Measurements from ENCODE around the gene PCDHGC4. TPM values are rescaled to one million over a fixed set of nuclear protein-coding genes. Genes with fewer than 3 reads are reported as not detected.

PCDHGC4 gene
- total and polyA plus RNA-seq, 2 of the 8 experiments (the other 6 are each of a cell fraction or from before 2014, with no cell fraction given) = 2.1 to 2.4 TPM

- Histone ChIP-seq H3K27me3 (replicated peaks in 1 of 4; ENCODE audit: control insufficient read depth in 3 of 4, extremely low read depth in 1 of 4, insufficient read depth in 3 of 4, low read length in 3 of 4) (peaks cover 11 to 24% (median 23%) of the 10 kb centered on the region in 4 experiments), H3K36me3 (ENCODE audit: control insufficient read depth in 2 of 4, insufficient read depth in 4 of 4, low read length in 3 of 4) (no peaks in the 10 kb centered on the region), H3K4ac (replicated peaks; ENCODE audit: insufficient read length, low read depth, low read length) (no peak within 1 kb of the TSS), H3K79me1 (ENCODE audit: low read depth, low read length) (no peaks in the 10 kb centered on the region), H3K4me3 (ENCODE audit: extremely low read depth in 1 of 4, insufficient read depth in 2 of 4, low read depth in 3 of 4, low read length in 4 of 4) (peak within 1 kb of the TSS; percentile 68 to 85 (median 74)), H2BK12ac (ENCODE audit: low read depth, low read length) (no peak within 1 kb of the TSS), H2BK5ac (ENCODE audit: low read depth, low read length) (no peak within 1 kb of the TSS), H2BK120ac (replicated peaks; ENCODE audit: low read depth, low read length) (no peak within 1 kb of the TSS), H3K9ac (replicated peaks in 1 of 4; ENCODE audit: extremely low read depth in 1 of 4, low read depth in 3 of 4, low read length in 3 of 4) (peak within 1 kb of the TSS; percentile 27 to 74 (median 53)), H3K14ac (ENCODE audit: insufficient read length) (no peak within 1 kb of the TSS), H3K23ac (ENCODE audit: insufficient read length) (no peak within 1 kb of the TSS), H3K4me2 (ENCODE audit: insufficient read depth in 1 of 2, low read depth in 2 of 2, low read length in 2 of 2) (peak within 1 kb of the TSS; percentile 98 to 100), H3K18ac (ENCODE audit: extremely low read depth, low read length) (no peak within 1 kb of the TSS; the same call in 1 of the 2 replicates), H3K4me1 (replicated peaks in 1 of 4; ENCODE audit: control insufficient read depth in 3 of 4, insufficient read depth in 4 of 4, low read length in 3 of 4) (peaks cover 0 to 5% (median 3%) of the 10 kb centered on the region in 4 experiments; a peak in 4 of 7 replicates), H3K9me3 (ENCODE audit: insufficient read depth in 2 of 2, low read depth in 1 of 2, low read length in 1 of 2) (no peaks in the 10 kb centered on the region), H2BK20ac (ENCODE audit: low read length) (no peak within 1 kb of the TSS), H2AFZ (ENCODE audit: low read length) (peak within 1 kb of the TSS; percentile 53), H3K79me2 (ENCODE audit: control insufficient read depth in 1 of 2, insufficient read depth in 2 of 2, low read length in 2 of 2) (no peaks in the 10 kb centered on the region), H4K5ac (ENCODE audit: insufficient read length, low read depth, low read length) (no peak within 1 kb of the TSS), H3K56ac (replicated peaks; ENCODE audit: insufficient read length, low read depth, low read length) (no peak within 1 kb of the TSS), H3K27ac (ENCODE audit: low read depth, low read length) (no peak within 1 kb of the TSS), H2BK15ac (ENCODE audit: low read length) (no peak within 1 kb of the TSS), H3K23me2 (ENCODE audit: low read depth, low read length) (no peaks in the 10 kb centered on the region; the same call in 1 of the 2 replicates), H4K20me1 (replicated peaks in 1 of 2; ENCODE audit: control insufficient read depth in 1 of 2, insufficient read depth in 2 of 2, low read length in 2 of 2) (peaks cover 0 to 14% of the 10 kb centered on the region in 2 experiments), H4K8ac (ENCODE audit: extremely low read depth, insufficient read depth, low read length) (peak within 1 kb of the TSS; percentile 69; the same call in 1 of the 2 replicates), H2AK5ac (ENCODE audit: low read depth, low read length) (no peak within 1 kb of the TSS), H4K91ac (replicated peaks; ENCODE audit: insufficient read length, low read length) (no peak within 1 kb of the TSS)
- POLR2A ChIA-PET (ENCODE audit: partially characterized antibody) = interaction anchor here (0.9 to 1.9 kb wide), 4 partner anchors 10 to 155 kb away, joined by 4 to 8 read pairs (median 5); partner anchors contain the start of genes PCDHGC5 and TAF7
- FAIRE-seq (no peak), DNase-seq (ENCODE audit: low read depth in 1 of 2, low spot score in 2 of 2) (peak in 1 of 2 experiments; percentile 86)
- CTCF ChIA-PET (ENCODE audit: partially characterized antibody) = interaction anchor here (1.0 to 8.6 kb wide), 18 partner anchors 13 to 241 kb away, joined by 3 to 218 read pairs (median 4); partner anchors contain the start of genes PCDHGA10, PCDHGA11, PCDHGA12 and PCDHGA8
- WGBS, 2 experiments (ENCODE audit: extremely low coverage in 1 of 2, insufficient coverage in 1 of 2, insufficient read length in 1 of 2, insufficient replicate concordance in 2 of 2, low coverage in 1 of 2, low lambda C conversion rate in 2 of 2, missing lambda C conversion rate in 1 of 2) = 4% methylated on average over 28 of the region's 28 CpGs; no CpG with 5 or more reads in 1 of the 2 experiments
- TF ChIP-seq RAD21 (IDR thresholded peaks at IDR 0.05 in 1 of 2, conservative IDR thresholded peaks at IDR 0.05 in 1 of 2; ENCODE audit: low read depth in 2 of 2, low read length in 2 of 2) = peak; percentile 58 to 70
- peak; percentile 31 to 63 (median 49); a peak in 3 of 4 replicates for TF ChIP-seq CTCF (IDR thresholded peaks at IDR 0.05; ENCODE audit: control extremely low read depth in 1 of 3, insufficient read depth in 1 of 3, low read depth in 1 of 3, low read length in 3 of 3)
- 0 out of 2 replicates have a peak, but pooled peaks have one; percentile 20 for TF ChIP-seq CREB1 (IDR thresholded peaks at IDR 0.05)
- TF ChIP-seq SP1 (IDR thresholded peaks at IDR 0.05; ENCODE audit: low read depth, low read length) = peak; percentile 31; the same call in 1 of the 2 replicates
- TF ChIP-seq SRF (IDR thresholded peaks at IDR 0.05; ENCODE audit: low read depth, low read length) = no peak
- no peak for TF ChIP-seq EGR1 (IDR thresholded peaks at IDR 0.05; ENCODE audit: borderline replicate concordance, low read depth, low read length)
- peak; percentile 18; the same call in 1 of the 2 replicates for TF ChIP-seq TAF1 (IDR thresholded peaks at IDR 0.05; ENCODE audit: low read depth, low read length)
- TF ChIP-seq GTF2F1 (IDR thresholded peaks at IDR 0.05; ENCODE audit: borderline replicate concordance, low read depth, low read length) = no peak
- TF ChIP-seq CBX5 (IDR thresholded peaks at IDR 0.05; ENCODE audit: low read depth, low read length) = no peak
- no peak for TF ChIP-seq HDAC6 (IDR thresholded peaks at IDR 0.05; ENCODE audit: low read depth, low read length)
Observed at GRCh38 chr5:141475625-141476131, 9.2 kb upstream of the PCDHGC4 start, which contains the start of gene PCDHGC3. Gene PCDHGC3 (plus strand): TSS chr5:141475966. CDS start chr5:141476117, 151 bp downstream.
